ENCODE data around the gene THG1L.
A peak's percentile ranks its signal among the peaks of the same experiment; 100 is the strongest.
"Not testable (repeated sequence)": the region's sequence is repeated elsewhere in the genome, so short reads cannot be mapped to it uniquely, and the experiment has no call there.

THG1L gene

GRCh38 chr5:157726607-157727006 lies 4.6 kb upstream of the THG1L start:
- FAIRE-seq; DNase-seq (ENCODE audit: insufficient read length, low spot score): not testable (repeated sequence)

DNA sequence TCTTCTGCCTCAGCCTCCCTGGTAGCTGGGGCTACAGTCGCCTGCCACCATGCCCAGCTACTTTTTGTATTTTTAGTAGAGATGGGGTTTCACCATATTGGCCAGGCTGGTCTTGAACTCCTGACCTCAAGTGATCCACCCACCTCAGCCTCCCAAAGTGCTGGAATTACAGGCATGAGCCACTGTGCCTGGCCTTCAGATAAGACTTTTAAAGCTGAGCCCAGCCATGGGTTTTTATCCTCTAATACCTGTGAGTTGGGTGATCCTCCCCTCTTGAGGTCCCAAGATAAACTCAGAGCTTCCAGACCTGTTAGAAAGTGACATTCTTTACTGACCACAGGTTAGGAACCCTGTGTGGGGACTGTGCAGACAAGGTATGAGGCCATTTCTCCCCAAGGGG lies 3.4 kb upstream of the THG1L start:
- DNase-seq (ENCODE audit: insufficient read length, low spot score); FAIRE-seq: not testable (repeated sequence)

GRCh38 chr5:157729858-157730257 lies 1.4 kb upstream of the THG1L start:
- DNase-seq (ENCODE audit: insufficient read length, low spot score) (no peak), FAIRE-seq (peak; percentile 94)

GRCh38 chr5:157730900-157731271 lies 334 bp upstream of the THG1L start:
- FAIRE-seq = peak; percentile 23

GRCh38 chr5:157732130-157732514 lies 902 bp downstream of the THG1L start:
- FAIRE-seq = no peak
- DNase-seq (ENCODE audit: insufficient read length, low spot score) = no peak

More at GRCh38 chr5:157730900-157731271, 334 bp upstream of the THG1L start:
- DNase-seq (ENCODE audit: insufficient read length, low spot score) = no peak

- FAIRE-seq (no peak), DNase-seq (ENCODE audit: insufficient read length, low spot score) (no peak)
These were observed 1.5 kb downstream of the THG1L start for GRCh38 chr5:157732596-157733262.

DNA sequence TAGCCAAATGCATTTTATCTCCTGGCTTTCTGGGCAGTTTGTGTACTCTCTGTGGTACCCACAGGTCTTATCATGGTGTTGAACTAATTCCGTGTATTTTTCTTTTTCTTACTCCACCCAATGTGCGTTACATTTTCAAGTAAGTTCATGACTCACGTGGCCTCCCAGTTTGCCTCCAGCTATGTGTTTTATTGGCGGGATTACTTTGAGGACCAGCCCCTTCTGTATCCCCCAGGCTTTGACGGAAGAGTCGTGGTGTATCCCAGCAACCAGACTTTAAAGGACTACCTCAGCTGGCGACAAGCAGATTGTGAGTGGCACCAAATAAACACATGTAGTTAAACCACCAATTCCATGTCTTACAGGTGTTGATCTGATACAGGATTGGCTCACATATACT lies 3.2 kb downstream of the THG1L start:
- DNase-seq (ENCODE audit: insufficient read length, low spot score) (no peak), FAIRE-seq (no peak)

- no peak for FAIRE-seq
- no peak for DNase-seq (ENCODE audit: insufficient read length, low spot score)
These were observed 4.8 kb downstream of the THG1L start for GRCh38 chr5:157735991-157736390.

GRCh38 chr5:157739388-157740228 lies 8.4 kb downstream of the THG1L start:
- DNase-seq (ENCODE audit: insufficient read length, low spot score) (no peak), FAIRE-seq (no peak)

DNA sequence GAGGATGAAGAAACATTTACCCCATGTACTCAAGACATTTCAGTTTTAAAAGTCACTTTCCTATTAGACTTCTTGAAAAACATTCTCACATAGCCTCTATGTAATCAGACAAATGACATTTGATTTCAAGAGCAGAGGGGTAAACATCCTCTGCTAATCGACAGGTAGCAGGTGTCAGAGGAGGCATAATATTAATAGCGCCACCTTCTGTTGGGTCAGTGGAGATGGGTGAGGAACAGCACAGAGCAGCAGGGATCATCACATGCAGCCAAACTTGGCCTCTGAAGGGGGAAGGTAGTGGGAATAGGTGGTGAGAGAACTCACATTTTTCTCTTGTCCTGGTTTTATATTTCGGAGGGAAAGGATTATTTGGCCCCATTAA lies 9.0 kb downstream of the THG1L start:
- FAIRE-seq (no peak), DNase-seq (ENCODE audit: insufficient read length, low spot score) (no peak)

DNA sequence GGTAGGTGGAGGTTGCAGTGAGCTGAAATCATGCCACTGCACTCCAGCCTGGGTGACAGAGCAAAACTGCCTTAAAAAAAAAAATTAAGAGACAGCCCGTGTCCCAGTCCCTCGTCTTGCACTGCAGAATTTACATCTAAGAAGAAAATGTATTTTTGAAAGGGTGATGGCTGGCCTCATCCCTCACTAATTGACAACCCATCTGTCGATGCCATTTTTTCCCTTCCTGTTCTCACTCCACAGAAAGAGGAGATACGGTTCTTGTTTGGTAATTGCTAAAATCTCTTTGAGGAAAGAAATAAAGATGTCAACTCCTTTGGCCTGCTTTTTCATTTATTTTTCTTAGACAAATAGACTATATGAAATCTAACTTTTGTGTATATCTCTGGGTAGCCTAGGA lies 9.9 kb downstream of the THG1L start:
- no peak for FAIRE-seq

GRCh38 chr5:157743163-157744050 lies 12.2 kb downstream of the THG1L start, which contains the start of gene LSM11:
TSS of gene LSM11 (plus strand) at chr5:157743712. CDS start at chr5:157743751, 39 bp downstream.
- DNase-seq (ENCODE audit: insufficient read length, low spot score) (peak; percentile 97), FAIRE-seq (peak; percentile 88)

More for the DNA sequence above, 9.9 kb downstream of the THG1L start:
- no peak for DNase-seq (ENCODE audit: insufficient read length, low spot score)

GRCh38 chr5:157744051-157745011 lies 13.1 kb downstream of the THG1L start:
- FAIRE-seq (peak; percentile 47), DNase-seq (ENCODE audit: insufficient read length, low spot score) (peak; percentile 41)

GRCh38 chr5:157745041-157745456 lies 13.8 kb downstream of the THG1L start:
- no peak for FAIRE-seq
- DNase-seq (ENCODE audit: insufficient read length, low spot score) = no peak

DNA sequence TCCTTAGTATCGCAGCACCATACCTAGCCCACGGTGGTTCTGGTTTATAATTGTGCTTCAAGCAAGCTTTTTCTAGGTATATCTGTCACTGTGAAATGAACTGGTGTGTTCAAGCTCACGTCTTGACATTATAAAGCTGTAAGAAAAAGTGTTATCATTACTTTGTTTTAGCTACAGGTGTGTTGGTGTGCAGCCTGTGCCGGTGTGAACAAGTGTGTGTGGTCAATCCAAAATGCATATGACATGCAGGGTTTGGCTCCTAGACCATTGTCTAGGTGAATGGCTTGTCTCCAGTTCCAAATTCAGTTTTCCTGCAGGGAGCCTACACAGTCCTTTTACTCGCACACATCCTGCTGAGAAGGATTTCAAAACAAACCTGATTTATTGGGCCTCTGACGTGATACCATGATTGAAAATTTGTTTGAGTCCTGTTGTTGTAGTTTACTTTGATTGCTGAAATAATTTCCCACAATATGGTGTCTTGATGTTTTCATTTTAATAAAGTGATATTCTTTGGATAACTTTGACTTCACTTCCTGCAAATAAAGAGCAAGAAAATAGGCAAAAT lies 16.0 kb downstream of the THG1L start:
- DNase-seq (ENCODE audit: insufficient read length, low spot score) (no peak), FAIRE-seq (no peak)

- FAIRE-seq = no peak
These were observed 16.8 kb downstream of the THG1L start for GRCh38 chr5:157747766-157748700.

GRCh38 chr5:157748760-157749461 lies 17.7 kb downstream of the THG1L start:
- DNase-seq (ENCODE audit: insufficient read length, low spot score) (no peak), FAIRE-seq (no peak)

More at GRCh38 chr5:157747766-157748700, 16.8 kb downstream of the THG1L start:
- no peak for DNase-seq (ENCODE audit: insufficient read length, low spot score)

DNA sequence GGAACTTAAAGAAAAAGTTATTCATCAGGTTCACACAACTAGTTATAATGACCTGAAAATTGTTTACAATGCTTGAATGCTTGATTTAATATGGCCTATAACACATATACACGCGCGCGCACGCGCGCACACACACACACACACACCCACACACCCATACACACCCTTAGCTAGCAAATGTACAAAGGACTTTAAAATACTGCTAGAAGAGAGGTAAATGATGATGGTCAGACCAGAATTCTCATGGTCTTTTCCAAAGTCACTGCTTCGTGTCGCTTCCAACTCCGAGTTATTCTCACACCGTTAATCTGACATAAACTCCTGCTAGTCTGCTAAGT lies 18.2 kb downstream of the THG1L start:
- no peak for FAIRE-seq
- no peak for DNase-seq (ENCODE audit: insufficient read length, low spot score)

Data from GM19239 (cell line).